Panc1 (cell line): ENCODE measurements around the gene SLC7A11. TPM values are rescaled to one million over a fixed set of nuclear protein-coding genes. Genes with fewer than 3 reads are reported as not detected.

Experiments used
- ATAC-seq: fragments of 200-7000 bp; cut with Tn5 transposase; 2 replicates; pipeline ENCODE4 v1.9.1; 2020; ENCODE audit warnings: mild to moderate bottlenecking, moderate library complexity
- BruUV-seq: library from RNA; stranded (reverse); fragments of 400-500 nt; replicated peaks from 2 replicates; lab custom pipeline; 2021; lab: Mats Ljungman, UMichigan
- CTCF ChIA-PET: fragments of 300-600 bp; sonication (Branson Sonifier 250); formaldehyde crosslinking; loops from one replicate; lab custom pipeline; 2022; ENCODE audit warnings: antibody characterized with exemption; lab: Charles Lee
- POLR2A ChIA-PET: fragments of 300-600 bp; sonication (Branson Sonifier 250); formaldehyde crosslinking; loops from one replicate; lab custom pipeline; 2022; ENCODE audit warnings: antibody characterized with exemption; lab: Charles Lee
- DNase-seq: peaks from one replicate; pipeline ENCODE4 v3.0.0-alpha.2; 2010; ENCODE audit warnings: low read depth, low spot score
- H3K27ac ChIP-seq: 2 replicates; pipeline ENCODE4 v1.5.1; 2011; ENCODE audit warnings: mild to moderate bottlenecking, low read length, inconsistent platforms
- H3K27me3 ChIP-seq: fragments of 200-500 bp; sonication (Bioruptor generic); 2 replicates; pipeline ENCODE4 v1.6.0; 2014; ENCODE audit warnings: low read length, inconsistent platforms; ENCODE audit not compliant: control insufficient read depth, insufficient read depth
- H3K36me3 ChIP-seq: fragments of 200-500 bp; sonication (Bioruptor generic); 2 replicates; pipeline ENCODE4 v1.5.1; 2014; ENCODE audit warnings: inconsistent platforms, mild to moderate bottlenecking, low read length, moderate library complexity; ENCODE audit not compliant: control insufficient read depth, insufficient read depth
- H3K4me1 ChIP-seq: 2 replicates; pipeline ENCODE4 v1.5.1; 2011; ENCODE audit warnings: inconsistent platforms, mild to moderate bottlenecking, low read length, moderate library complexity; ENCODE audit not compliant: control insufficient read depth, insufficient read depth
- H3K4me3 ChIP-seq, 2 experiments: 2 replicates each; pipeline ENCODE4 v1.5.1; 2011 to 2012; ENCODE audit warnings: low read depth in 2 of 2, low read length in 2 of 2, mild to moderate bottlenecking in 2 of 2, inconsistent platforms in 1 of 2, moderate library complexity in 1 of 2
- H3K9me3 ChIP-seq: fragments of 200-500 bp; sonication (Bioruptor generic); 2 replicates; pipeline ENCODE4 v1.5.1; 2014; ENCODE audit warnings: low read depth, mild to moderate bottlenecking, inconsistent platforms, low read length, moderate library complexity; ENCODE audit not compliant: control insufficient read depth, insufficient read depth
- POLR2AphosphoS5 ChIP-seq: IDR thresholded peaks from 2 replicates; pipeline ENCODE4 v1.6.1; 2012; ENCODE audit warnings: mild to moderate bottlenecking, low read depth, low read length, moderate library complexity
- SIN3A ChIP-seq: IDR thresholded peaks from 2 replicates; pipeline ENCODE4 v1.6.1; 2012; ENCODE audit warnings: low read depth, mild to moderate bottlenecking, low read length, moderate library complexity, borderline replicate concordance; ENCODE audit not compliant: insufficient read depth
- TCF7L2 ChIP-seq: IDR thresholded peaks from 2 replicates; pipeline ENCODE4 v1.6.1; 2011; ENCODE audit warnings: mild to moderate bottlenecking, low read depth, low read length, inconsistent platforms
- in situ Hi-C: cut with HindIII; loops from 2 replicates; pipeline ENCODE4 v1.10.0; 2016; ENCODE audit warnings: low sequenced_read_pairs, low pct_unique_long_range_greater_than_20kb
- intact Hi-C: fragments of 100-400 bp; cut with micrococcal nuclease; formaldehyde crosslinking; loops from one replicate; pipeline ENCODE4 v1.10.0; 2022; ENCODE audit not compliant: unreplicated experiment
- total RNA-seq: library from RNA; stranded (reverse); gene quantifications from one replicate; pipeline ENCODE4 v1.2.1, GENCODE V29; 2021; ENCODE audit not compliant: unreplicated experiment
- TF ChIP-seq, protein P1 (sequence below): fragments of 450-650 bp; IDR thresholded peaks from 2 replicates; pipeline ENCODE4 v1.5.1; 2017; ENCODE audit warnings: mild to moderate bottlenecking
- TF ChIP-seq, protein P2 (sequence below), 2 experiments: IDR thresholded peaks; 2 replicates each; pipeline ENCODE4 v1.6.1; 2011 to 2012; ENCODE audit warnings: low read depth in 2 of 2, control low read depth in 1 of 2, low read length in 1 of 2, mild to moderate bottlenecking in 1 of 2, moderate library complexity in 1 of 2; ENCODE audit not compliant: insufficient read depth in 1 of 2

Gene SLC7A11
- total RNA-seq, 1 experiment from 2014 or later: 6.4 TPM

DNA sequence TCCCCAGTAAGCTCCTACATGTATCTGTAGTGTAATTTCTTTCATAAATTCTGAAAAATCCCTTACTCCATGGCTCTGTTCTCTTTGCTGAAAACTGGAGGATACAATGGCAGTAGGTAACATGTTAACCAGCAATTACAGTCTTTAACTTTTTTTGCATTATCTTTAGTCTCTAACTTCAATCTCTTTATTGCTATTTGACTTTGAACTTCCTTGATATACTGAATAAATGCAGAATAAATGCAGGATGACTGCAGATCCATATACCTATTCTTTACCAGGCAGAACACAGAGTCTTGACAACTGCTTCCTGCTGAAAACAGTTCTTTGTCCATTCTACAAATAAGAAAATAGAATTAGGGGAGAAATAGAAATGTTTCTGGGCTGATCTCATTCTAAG lies 101.3 kb downstream of the SLC7A11 start:
- BruUV-seq: no TSS peak
- H3K4me3 ChIP-seq: no peak overlapping the region
- in situ Hi-C loops (no loop called here), intact Hi-C loops (no loop called here)
- H3K4me1 ChIP-seq: no peaks in the 10 kb centered on the region
- ChIA-PET CTCF (no interaction called here), POLR2A (no interaction called here)
- ATAC-seq: no peak
- TF ChIP-seq, protein P1, sequence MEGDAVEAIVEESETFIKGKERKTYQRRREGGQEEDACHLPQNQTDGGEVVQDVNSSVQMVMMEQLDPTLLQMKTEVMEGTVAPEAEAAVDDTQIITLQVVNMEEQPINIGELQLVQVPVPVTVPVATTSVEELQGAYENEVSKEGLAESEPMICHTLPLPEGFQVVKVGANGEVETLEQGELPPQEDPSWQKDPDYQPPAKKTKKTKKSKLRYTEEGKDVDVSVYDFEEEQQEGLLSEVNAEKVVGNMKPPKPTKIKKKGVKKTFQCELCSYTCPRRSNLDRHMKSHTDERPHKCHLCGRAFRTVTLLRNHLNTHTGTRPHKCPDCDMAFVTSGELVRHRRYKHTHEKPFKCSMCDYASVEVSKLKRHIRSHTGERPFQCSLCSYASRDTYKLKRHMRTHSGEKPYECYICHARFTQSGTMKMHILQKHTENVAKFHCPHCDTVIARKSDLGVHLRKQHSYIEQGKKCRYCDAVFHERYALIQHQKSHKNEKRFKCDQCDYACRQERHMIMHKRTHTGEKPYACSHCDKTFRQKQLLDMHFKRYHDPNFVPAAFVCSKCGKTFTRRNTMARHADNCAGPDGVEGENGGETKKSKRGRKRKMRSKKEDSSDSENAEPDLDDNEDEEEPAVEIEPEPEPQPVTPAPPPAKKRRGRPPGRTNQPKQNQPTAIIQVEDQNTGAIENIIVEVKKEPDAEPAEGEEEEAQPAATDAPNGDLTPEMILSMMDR: no peak
- TF ChIP-seq, protein P2, sequence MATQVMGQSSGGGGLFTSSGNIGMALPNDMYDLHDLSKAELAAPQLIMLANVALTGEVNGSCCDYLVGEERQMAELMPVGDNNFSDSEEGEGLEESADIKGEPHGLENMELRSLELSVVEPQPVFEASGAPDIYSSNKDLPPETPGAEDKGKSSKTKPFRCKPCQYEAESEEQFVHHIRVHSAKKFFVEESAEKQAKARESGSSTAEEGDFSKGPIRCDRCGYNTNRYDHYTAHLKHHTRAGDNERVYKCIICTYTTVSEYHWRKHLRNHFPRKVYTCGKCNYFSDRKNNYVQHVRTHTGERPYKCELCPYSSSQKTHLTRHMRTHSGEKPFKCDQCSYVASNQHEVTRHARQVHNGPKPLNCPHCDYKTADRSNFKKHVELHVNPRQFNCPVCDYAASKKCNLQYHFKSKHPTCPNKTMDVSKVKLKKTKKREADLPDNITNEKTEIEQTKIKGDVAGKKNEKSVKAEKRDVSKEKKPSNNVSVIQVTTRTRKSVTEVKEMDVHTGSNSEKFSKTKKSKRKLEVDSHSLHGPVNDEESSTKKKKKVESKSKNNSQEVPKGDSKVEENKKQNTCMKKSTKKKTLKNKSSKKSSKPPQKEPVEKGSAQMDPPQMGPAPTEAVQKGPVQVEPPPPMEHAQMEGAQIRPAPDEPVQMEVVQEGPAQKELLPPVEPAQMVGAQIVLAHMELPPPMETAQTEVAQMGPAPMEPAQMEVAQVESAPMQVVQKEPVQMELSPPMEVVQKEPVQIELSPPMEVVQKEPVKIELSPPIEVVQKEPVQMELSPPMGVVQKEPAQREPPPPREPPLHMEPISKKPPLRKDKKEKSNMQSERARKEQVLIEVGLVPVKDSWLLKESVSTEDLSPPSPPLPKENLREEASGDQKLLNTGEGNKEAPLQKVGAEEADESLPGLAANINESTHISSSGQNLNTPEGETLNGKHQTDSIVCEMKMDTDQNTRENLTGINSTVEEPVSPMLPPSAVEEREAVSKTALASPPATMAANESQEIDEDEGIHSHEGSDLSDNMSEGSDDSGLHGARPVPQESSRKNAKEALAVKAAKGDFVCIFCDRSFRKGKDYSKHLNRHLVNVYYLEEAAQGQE (IDR thresholded peaks at IDR 0.05; ENCODE audit: insufficient read depth in 1 of 2, low read depth in 2 of 2, low read length in 1 of 2): no peak
- TF ChIP-seq TCF7L2: no peak
- TF ChIP-seq SIN3A: no peak
- no peak for TF ChIP-seq POLR2AphosphoS5
- H3K36me3 ChIP-seq: no peaks in the 10 kb centered on the region
- no peaks in the 10 kb centered on the region for H3K9me3 ChIP-seq
- no peaks in the 10 kb centered on the region for H3K27me3 ChIP-seq
- H3K27ac ChIP-seq: no peak overlapping the region
- DNase-seq: no peak

DNA sequence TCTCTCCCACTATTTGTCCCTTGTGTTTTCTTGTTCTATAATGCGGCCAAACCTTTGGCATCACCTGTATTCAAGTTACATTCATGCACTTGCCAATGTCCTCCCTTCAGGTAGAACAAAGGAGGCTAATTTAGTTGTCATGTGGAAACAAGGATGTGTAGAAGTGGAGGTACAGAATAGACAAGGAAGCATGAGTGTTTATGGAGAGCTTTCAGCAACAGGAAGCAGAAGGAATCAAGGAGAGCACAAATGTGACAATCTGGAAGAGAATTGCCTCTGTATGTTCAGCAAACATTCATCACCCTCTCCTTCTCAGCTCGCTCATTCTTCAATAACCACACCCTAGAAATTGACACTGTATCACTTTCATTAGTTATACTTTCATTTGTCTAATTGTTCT lies 103.4 kb downstream of the SLC7A11 start:
- Histone ChIP-seq H3K36me3 (no peaks in the 10 kb centered on the region), H3K4me1 (no peaks in the 10 kb centered on the region), H3K9me3 (no peaks in the 10 kb centered on the region), H3K27me3 (no peaks in the 10 kb centered on the region), H3K27ac (no peak overlapping the region), H3K4me3 (no peak overlapping the region)
- DNase-seq (no peak), ATAC-seq (no peak)
- ChIA-PET CTCF (no interaction called here), POLR2A (no interaction called here)
- intact Hi-C loops: no loop called here
- TF ChIP-seq, protein P1: no peak
- no peak for TF ChIP-seq POLR2AphosphoS5
- TF ChIP-seq SIN3A: no peak
- TF ChIP-seq, protein P2 (IDR thresholded peaks at IDR 0.05; ENCODE audit: insufficient read depth in 1 of 2, low read depth in 2 of 2, low read length in 1 of 2): no peak
- TF ChIP-seq TCF7L2: no peak
- BruUV-seq: no TSS peak
- in situ Hi-C loops: no loop called here
